ENCODE measurements around the gene DIO2.

The DIO2 gene

GRCh38 chr14:80202888-80203562, 8.3 kb downstream of the DIO2 start:
- peak; percentile 19; the same call in 1 of the 2 replicates for TF ChIP-seq CTCF (conservative IDR thresholded peaks at IDR 0.05)

GRCh38 chr14:80200093-80200492, 11.2 kb downstream of the DIO2 start:
- no peak for TF ChIP-seq CTCF (conservative IDR thresholded peaks at IDR 0.05)
- H3K27ac ChIP-seq, result no peak overlapping the region

More at GRCh38 chr14:80202888-80203562, 8.3 kb downstream of the DIO2 start:
- no peak overlapping the region for H3K27ac ChIP-seq

DNA sequence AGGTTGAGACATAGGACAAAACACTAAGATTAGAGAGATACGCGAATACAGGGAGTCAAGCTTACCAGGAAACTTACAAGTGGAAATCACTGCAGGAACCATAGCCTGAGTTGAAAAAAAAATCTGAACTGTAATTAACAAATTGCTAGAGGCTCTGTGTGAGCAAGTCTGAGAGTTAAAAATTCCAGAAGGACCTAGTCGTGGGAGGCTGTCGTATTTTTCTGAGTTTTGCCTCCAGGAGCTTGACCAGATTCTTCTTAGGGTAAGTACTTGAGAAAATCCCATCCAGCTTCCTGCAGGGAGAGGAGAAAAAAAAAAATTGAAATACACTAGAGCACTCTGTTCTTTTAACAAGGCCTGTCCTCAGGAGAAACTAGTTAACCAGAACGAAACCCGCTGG, 22.7 kb downstream of the DIO2 start:
- H3K27ac ChIP-seq, result no peak overlapping the region
- no peak for TF ChIP-seq CTCF (conservative IDR thresholded peaks at IDR 0.05)

DNA sequence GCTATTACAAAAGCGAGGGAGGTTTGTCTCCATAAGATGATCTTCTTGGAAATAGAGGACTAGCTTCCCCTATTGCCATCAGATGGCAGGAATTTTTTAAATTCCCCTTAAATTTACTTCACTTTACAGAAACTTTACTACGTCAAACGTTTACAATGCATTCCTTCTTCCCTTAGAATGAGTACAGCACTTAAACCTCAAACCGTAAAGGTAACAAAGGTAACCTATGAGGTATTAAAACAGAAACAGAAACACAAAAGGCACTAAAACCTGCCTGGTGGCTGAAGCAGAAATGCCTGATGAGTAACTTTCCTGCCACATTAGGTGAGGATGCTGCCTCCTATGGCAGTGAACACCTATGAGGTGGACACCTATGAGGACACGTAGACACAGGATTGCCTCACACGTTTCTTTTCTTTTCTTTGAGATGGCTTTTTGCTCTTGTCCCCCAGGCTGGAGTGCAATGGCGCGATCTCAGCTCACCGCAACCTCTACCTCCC, 25.0 kb downstream of the DIO2 start:
- H3K27ac ChIP-seq, result no peak overlapping the region
- no peak for TF ChIP-seq CTCF (conservative IDR thresholded peaks at IDR 0.05)

DNA sequence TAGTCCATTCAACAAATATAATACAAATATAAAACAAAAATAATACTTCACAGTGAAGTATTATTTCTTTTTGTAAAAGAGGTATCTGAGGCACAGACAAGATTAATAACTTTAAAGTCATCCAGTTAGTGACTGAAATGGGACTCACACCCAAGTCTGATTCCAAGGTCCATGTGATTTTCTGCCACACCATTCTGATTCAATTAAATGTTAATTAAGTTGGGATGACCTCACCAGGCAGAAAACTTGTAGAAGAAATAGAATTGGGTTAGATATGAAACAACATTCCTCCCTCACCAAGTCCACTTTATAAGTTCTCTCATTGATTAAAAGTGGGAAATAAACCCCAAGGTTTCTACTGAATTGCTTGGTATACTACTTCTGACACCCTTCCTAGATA, 34.4 kb downstream of the DIO2 start:
- no peak for TF ChIP-seq CTCF (conservative IDR thresholded peaks at IDR 0.05)
- H3K27ac ChIP-seq, result no peak overlapping the region

- no peak for TF ChIP-seq CTCF (conservative IDR thresholded peaks at IDR 0.05)
- no peak overlapping the region for H3K27ac ChIP-seq
Observed at GRCh38 chr14:80172375-80173051, 38.8 kb downstream of the DIO2 start.

DNA sequence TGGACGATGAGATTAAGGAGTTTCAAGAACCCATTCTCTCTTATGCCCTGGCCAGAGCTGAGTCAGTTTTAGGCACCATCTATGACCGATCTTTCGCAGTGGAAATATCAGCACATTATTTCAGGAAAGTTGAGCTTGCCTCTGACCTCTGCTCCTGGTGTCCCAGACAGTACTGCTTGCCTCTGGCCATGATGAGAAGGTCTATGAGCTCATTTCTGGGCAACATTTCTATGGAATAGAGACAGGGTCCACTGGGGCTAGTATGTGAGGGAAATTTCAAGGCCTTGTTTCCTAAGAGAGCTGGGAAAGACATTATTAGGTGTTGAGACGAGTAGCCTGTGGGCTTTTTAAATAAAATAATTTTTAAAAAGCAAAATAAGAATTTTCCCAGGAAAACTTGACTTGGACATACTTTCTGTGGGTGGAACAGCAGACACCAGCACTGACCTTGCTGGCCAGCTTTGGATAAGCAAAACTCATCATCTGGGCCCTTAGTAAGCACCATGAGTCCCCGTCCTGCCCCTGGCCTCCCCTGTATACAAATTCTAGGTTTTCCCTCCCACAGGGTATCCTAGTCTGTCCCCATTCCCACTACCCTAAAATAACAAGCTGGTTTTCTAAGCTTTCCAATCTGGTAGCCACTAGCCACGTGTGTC, 43.4 kb downstream of the DIO2 start:
- TF ChIP-seq CTCF (conservative IDR thresholded peaks at IDR 0.05), result no peak
- H3K27ac ChIP-seq, result no peak overlapping the region
